ENCODE data around the gene SMG6.
"Not testable (repeated sequence)": the region's sequence is repeated elsewhere in the genome, so short reads cannot be mapped to it uniquely, and the experiment has no call there.

SMG6 gene

GRCh38 chr17:2267354-2267753 is 36.2 kb downstream of the SMG6 start:
- Histone ChIP-seq H3K36me3 (ENCODE audit: low read length) (no peaks in the 10 kb centered on the region), H3K9ac (ENCODE audit: low read length) (no peak overlapping the region), H3K9me3 (ENCODE audit: insufficient read depth, low read length) (no peaks in the 10 kb centered on the region), H3K9me2 (replicated peaks; ENCODE audit: insufficient read depth, low read length) (no peaks in the 10 kb centered on the region), H3K4me2 (ENCODE audit: low read depth, low read length, poor library complexity, severe bottlenecking) (no peak overlapping the region), H3F3A (ENCODE audit: insufficient read depth) (no peaks in the 10 kb centered on the region), H3K27ac (ENCODE audit: low read depth, low read length) (no peak overlapping the region), H3K4me3 (ENCODE audit: insufficient read depth, low read length, poor library complexity, severe bottlenecking) (no peak overlapping the region), H3K79me2 (ENCODE audit: insufficient read depth, low read length) (no peaks in the 10 kb centered on the region), H4K20me1 (ENCODE audit: low read depth, low read length) (no peaks in the 10 kb centered on the region), H2AFZ (ENCODE audit: low read depth, low read length, severe bottlenecking) (no peak overlapping the region), H3K27me3 (ENCODE audit: low read length) (no peaks in the 10 kb centered on the region)
- TF ChIP-seq CTCF (IDR thresholded peaks at IDR 0.05; ENCODE audit: insufficient read depth, low read length, poor library complexity, severe bottlenecking) = no peak
- TF ChIP-seq EZH2phosphoT487 (conservative IDR thresholded peaks at IDR 0.05; ENCODE audit: low read length) = no peak

DNA sequence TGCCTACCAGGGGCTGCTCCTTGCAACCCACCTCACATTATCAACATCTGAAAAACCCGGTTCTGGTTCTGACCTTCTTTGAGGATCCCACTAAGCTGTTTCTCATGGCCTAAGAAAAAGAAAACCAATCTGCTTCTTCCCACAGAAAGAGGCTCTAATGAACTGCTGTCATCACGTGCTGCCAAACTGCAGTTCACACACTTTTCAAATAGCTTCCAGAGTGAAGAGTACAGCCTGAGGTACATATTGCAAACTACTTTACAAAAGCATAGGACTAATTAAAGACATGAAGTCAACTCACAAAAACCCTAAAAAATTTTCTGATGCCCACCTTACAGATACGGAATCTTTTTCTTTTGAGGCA is 36.7 kb downstream of the SMG6 start:
- no peak overlapping the region for H3K4me2 ChIP-seq (ENCODE audit: low read depth, low read length, poor library complexity, severe bottlenecking)

GRCh38 chr17:2266045-2266864 is 37.3 kb downstream of the SMG6 start:
- no peaks in the 10 kb centered on the region for H3F3A ChIP-seq (ENCODE audit: insufficient read depth)
- H3K9me3 ChIP-seq (ENCODE audit: insufficient read depth, low read length) = no peaks in the 10 kb centered on the region
- H3K4me3 ChIP-seq (ENCODE audit: insufficient read depth, low read length, poor library complexity, severe bottlenecking) = no peak overlapping the region
- H3K27ac ChIP-seq (ENCODE audit: low read depth, low read length) = no peak overlapping the region
- no peaks in the 10 kb centered on the region for H3K36me3 ChIP-seq (ENCODE audit: low read length)
- no peaks in the 10 kb centered on the region for H4K20me1 ChIP-seq (ENCODE audit: low read depth, low read length)
- no peaks in the 10 kb centered on the region for H3K79me2 ChIP-seq (ENCODE audit: insufficient read depth, low read length)
- TF ChIP-seq CTCF (IDR thresholded peaks at IDR 0.05; ENCODE audit: insufficient read depth, low read length, poor library complexity, severe bottlenecking) (no peak), EZH2phosphoT487 (conservative IDR thresholded peaks at IDR 0.05; ENCODE audit: low read length) (no peak)
- H3K9me2 ChIP-seq (replicated peaks; ENCODE audit: insufficient read depth, low read length) = no peaks in the 10 kb centered on the region
- H3K27me3 ChIP-seq (ENCODE audit: low read length) = no peaks in the 10 kb centered on the region
- no peak overlapping the region for H3K4me2 ChIP-seq (ENCODE audit: low read depth, low read length, poor library complexity, severe bottlenecking)
- H3K9ac ChIP-seq (ENCODE audit: low read length) = no peak overlapping the region
- no peak overlapping the region for H2AFZ ChIP-seq (ENCODE audit: low read depth, low read length, severe bottlenecking)

More for the DNA sequence above, 36.7 kb downstream of the SMG6 start:
- H3K27me3 ChIP-seq (ENCODE audit: low read length) = no peaks in the 10 kb centered on the region
- H3K9ac ChIP-seq (ENCODE audit: low read length) = no peak overlapping the region
- H4K20me1 ChIP-seq (ENCODE audit: low read depth, low read length) = no peaks in the 10 kb centered on the region
- H3K9me3 ChIP-seq (ENCODE audit: insufficient read depth, low read length) = no peaks in the 10 kb centered on the region
- TF ChIP-seq EZH2phosphoT487 (conservative IDR thresholded peaks at IDR 0.05; ENCODE audit: low read length) = no peak
- no peaks in the 10 kb centered on the region for H3K9me2 ChIP-seq (replicated peaks; ENCODE audit: insufficient read depth, low read length)
- H3K79me2 ChIP-seq (ENCODE audit: insufficient read depth, low read length) = no peaks in the 10 kb centered on the region
- no peak overlapping the region for H2AFZ ChIP-seq (ENCODE audit: low read depth, low read length, severe bottlenecking)
- no peak overlapping the region for H3K4me3 ChIP-seq (ENCODE audit: insufficient read depth, low read length, poor library complexity, severe bottlenecking)
- no peaks in the 10 kb centered on the region for H3F3A ChIP-seq (ENCODE audit: insufficient read depth)
- no peaks in the 10 kb centered on the region for H3K36me3 ChIP-seq (ENCODE audit: low read length)
- H3K27ac ChIP-seq (ENCODE audit: low read depth, low read length) = no peak overlapping the region

GRCh38 chr17:2265166-2265565 is 38.4 kb downstream of the SMG6 start:
- not testable (repeated sequence) for H3K36me3 ChIP-seq (ENCODE audit: low read length); H3F3A ChIP-seq (ENCODE audit: insufficient read depth); H3K4me2 ChIP-seq (ENCODE audit: low read depth, low read length, poor library complexity, severe bottlenecking); H4K20me1 ChIP-seq (ENCODE audit: low read depth, low read length); H3K4me3 ChIP-seq (ENCODE audit: insufficient read depth, low read length, poor library complexity, severe bottlenecking); H3K79me2 ChIP-seq (ENCODE audit: insufficient read depth, low read length); H3K9me3 ChIP-seq (ENCODE audit: insufficient read depth, low read length); H3K9me2 ChIP-seq (replicated peaks; ENCODE audit: insufficient read depth, low read length); H2AFZ ChIP-seq (ENCODE audit: low read depth, low read length, severe bottlenecking); H3K27me3 ChIP-seq (ENCODE audit: low read length); H3K9ac ChIP-seq (ENCODE audit: low read length); H3K27ac ChIP-seq (ENCODE audit: low read depth, low read length)
